Effector memory CD4-positive, alpha-beta T cell (primary cell): Measurements from ENCODE around the gene ELSPBP1.

Experiments used
- DNase-seq, 3 donors: peaks; one replicate each; pipeline ENCODE4 v3.0.0-alpha.2; 2020
- H3K27ac ChIP-seq: 2 replicates; pipeline ENCODE4 v1.7.0; 2013; ENCODE audit warnings: mild to moderate bottlenecking, low read length, moderate library complexity; ENCODE audit not compliant: insufficient read depth, poor library complexity, severe bottlenecking
- H3K27me3 ChIP-seq: replicated peaks from 2 replicates; pipeline ENCODE4 v1.7.0; 2013; ENCODE audit warnings: mild to moderate bottlenecking, low read length; ENCODE audit not compliant: insufficient read depth, control insufficient read depth, poor library complexity, severe bottlenecking
- H3K36me3 ChIP-seq: 2 replicates; pipeline ENCODE4 v1.7.0; 2013; ENCODE audit warnings: mild to moderate bottlenecking, low read length, moderate library complexity; ENCODE audit not compliant: control insufficient read depth, insufficient read depth
- H3K4me1 ChIP-seq: 2 replicates; pipeline ENCODE4 v1.7.0; 2013; ENCODE audit warnings: low read length, mild to moderate bottlenecking; ENCODE audit not compliant: control insufficient read depth, insufficient read depth, poor library complexity, severe bottlenecking
- H3K4me3 ChIP-seq: 2 replicates; pipeline ENCODE4 v1.7.0; 2013; ENCODE audit warnings: low read length, low read depth, mild to moderate bottlenecking; ENCODE audit not compliant: insufficient read depth, poor library complexity, severe bottlenecking
- H3K9me3 ChIP-seq: 2 replicates; pipeline ENCODE4 v1.7.0; 2013; ENCODE audit warnings: mild to moderate bottlenecking, low read length, moderate library complexity; ENCODE audit not compliant: control insufficient read depth

ELSPBP1 gene

DNA sequence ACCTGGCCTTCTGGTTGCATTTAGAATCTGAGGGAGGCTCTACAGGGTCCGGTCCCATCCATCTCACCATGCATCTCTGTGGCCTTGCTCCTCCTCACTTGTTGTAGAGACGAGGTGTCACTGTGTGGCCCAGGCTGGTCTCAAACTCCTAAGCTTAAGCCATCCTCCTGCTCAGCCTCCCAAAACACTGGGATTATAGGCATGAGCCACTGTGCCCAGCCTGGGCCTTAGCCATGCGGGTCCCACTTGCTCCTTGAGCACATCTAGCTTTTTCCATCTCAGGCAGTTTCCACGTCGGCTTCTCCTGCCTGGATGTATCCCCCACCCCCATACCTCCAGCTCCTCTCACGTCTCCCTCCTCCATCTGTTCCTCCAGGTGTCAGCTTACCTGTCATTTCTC, 9.8 kb downstream of the ELSPBP1 start:
- H3K27me3 ChIP-seq = peaks cover 4% of the 10 kb centered on the region
- no peaks in the 10 kb centered on the region for H3K4me1 ChIP-seq
- no peaks in the 10 kb centered on the region for H3K9me3 ChIP-seq
- no peak overlapping the region for H3K4me3 ChIP-seq
- DNase-seq = no peak
- no peaks in the 10 kb centered on the region for H3K36me3 ChIP-seq
- no peak overlapping the region for H3K27ac ChIP-seq

DNA sequence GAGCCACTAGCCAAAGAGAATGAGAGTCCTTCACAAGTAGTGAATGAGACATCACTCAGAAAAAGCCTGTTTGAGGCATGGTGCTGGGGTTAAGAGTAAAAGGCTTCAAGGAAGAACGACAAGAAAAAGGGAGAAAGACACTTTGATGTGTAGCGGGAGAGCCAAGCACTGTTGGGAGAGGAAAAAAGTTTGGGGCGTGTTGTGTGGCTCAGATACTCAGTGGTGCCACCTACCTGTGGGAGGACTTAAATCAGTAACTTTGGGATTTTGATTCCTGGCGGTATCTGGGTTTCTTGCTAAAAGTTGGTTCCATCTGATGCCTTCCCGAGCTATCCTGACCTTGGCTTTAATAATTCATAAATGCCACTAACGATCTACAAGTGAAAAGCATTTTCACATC, 12.3 kb downstream of the ELSPBP1 start:
- DNase-seq = no peak
- no peaks in the 10 kb centered on the region for H3K9me3 ChIP-seq

DNA sequence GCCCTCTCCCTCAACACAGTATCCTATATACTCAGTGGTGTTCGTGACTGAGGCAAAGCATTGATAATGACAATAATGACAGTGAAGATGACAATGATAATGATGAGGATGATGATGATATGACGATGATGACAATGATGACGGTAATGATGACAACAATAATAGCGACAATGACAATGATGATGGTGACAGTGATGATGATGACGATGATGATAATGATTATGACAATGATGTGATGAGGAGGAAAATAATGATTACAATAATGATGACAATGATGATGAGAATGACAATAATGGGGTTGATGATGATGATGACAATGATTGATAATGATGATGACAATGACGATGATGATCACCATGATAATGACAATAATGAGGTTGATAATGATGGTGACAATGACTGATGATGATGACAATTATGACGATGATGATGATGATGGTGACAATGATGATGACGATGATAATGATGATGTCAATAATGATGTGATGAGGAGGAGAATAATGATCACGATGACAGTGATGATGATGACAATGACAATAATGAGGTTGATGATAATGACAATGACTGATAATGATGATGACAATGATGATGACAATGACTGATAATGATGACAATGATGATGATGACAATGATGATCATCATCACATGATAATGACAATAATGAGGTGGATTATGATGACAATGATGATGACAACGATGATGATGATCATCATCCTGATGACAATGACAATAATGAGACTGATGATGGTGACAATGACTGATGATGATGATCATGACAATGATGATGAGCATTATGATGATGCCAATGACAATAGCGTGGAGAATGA, 16.7 kb downstream of the ELSPBP1 start:
- Histone ChIP-seq H3K27me3 (peaks cover 4% of the 10 kb centered on the region), H3K27ac (no peak overlapping the region), H3K9me3 (no peaks in the 10 kb centered on the region), H3K36me3 (no peaks in the 10 kb centered on the region), H3K4me3 (no peak overlapping the region), H3K4me1 (no peaks in the 10 kb centered on the region)
- DNase-seq = no peak

More for the DNA sequence above, 12.3 kb downstream of the ELSPBP1 start:
- Histone ChIP-seq H3K36me3 (no peaks in the 10 kb centered on the region), H3K4me3 (no peak overlapping the region), H3K4me1 (no peaks in the 10 kb centered on the region), H3K27ac (no peak overlapping the region), H3K27me3 (peaks cover 4% of the 10 kb centered on the region)

DNA sequence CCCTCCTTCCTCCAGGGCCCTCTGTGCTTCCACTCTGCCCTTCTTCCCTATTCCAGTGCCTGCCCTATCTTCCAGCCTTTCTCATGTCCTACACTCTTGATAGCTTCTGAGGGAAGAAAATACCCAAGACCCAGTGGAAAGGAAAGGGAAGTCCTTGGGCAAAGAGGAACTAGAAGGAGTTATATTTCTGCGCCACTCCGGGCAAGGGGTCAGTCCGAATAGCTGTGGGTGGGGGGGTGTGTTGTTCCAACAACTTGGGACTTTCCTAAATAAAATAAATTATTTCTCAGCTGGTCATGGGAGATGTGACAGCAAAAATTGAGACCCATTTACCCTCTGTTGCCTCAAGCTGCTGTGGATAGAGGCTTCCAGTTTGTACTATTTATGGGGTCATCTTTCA, 26.3 kb downstream of the ELSPBP1 start:
- no peak overlapping the region for H3K27ac ChIP-seq
- no peak for DNase-seq
- no peak overlapping the region for H3K4me3 ChIP-seq
- no peaks in the 10 kb centered on the region for H3K9me3 ChIP-seq
- H3K36me3 ChIP-seq = no peaks in the 10 kb centered on the region
- no peaks in the 10 kb centered on the region for H3K27me3 ChIP-seq
- H3K4me1 ChIP-seq = no peaks in the 10 kb centered on the region

DNA sequence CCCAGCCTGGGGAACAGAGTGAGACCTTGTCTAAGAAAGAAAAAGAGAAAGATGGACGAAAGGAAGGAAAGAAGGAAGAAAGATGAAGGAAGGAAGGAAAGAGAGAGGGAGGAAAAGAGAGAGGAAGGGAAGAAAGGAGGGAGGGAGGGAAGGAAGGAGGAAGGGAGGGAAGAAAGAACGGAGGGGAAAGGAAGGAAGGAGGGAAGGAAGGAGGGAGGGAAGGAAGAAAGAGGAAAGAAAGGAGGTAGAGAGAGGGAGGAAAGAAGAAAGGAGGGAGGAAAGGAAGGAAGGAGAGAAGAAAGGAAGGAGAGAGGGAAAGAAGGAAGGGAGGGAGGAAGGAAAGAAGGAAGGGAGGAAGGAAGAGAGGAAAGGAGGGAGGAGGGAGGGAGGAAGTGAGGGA, 28.6 kb downstream of the ELSPBP1 start:
- Histone ChIP-seq H3K9me3 (no peaks in the 10 kb centered on the region), H3K4me1 (no peaks in the 10 kb centered on the region), H3K27me3 (no peaks in the 10 kb centered on the region), H3K36me3 (no peaks in the 10 kb centered on the region), H3K27ac (no peak overlapping the region), H3K4me3 (no peak overlapping the region)
- DNase-seq = no peak

DNA sequence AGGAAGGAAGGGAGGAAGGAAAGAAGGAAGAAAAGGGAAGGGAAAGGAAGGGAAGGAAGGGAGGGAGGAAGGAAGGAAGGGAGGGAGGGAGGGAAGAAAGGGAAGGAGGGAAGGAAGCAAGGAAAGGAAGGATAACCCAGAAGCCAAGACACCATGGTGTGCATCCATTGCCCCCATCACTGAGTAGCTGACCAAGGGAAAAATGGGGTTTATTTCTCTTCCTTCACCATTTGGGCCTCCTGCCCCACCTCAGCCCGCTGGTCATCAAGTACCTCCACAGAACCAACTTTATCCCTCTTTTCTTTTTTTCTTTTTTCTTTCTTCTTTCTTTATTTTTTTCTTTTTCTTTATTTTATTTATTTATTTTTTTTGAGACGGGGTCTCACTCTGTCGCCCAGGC, 29.1 kb downstream of the ELSPBP1 start:
- H3K27ac ChIP-seq = no peak overlapping the region
- no peak for DNase-seq
- H3K9me3 ChIP-seq = no peaks in the 10 kb centered on the region
- H3K4me3 ChIP-seq = no peak overlapping the region
- no peaks in the 10 kb centered on the region for H3K27me3 ChIP-seq
- no peaks in the 10 kb centered on the region for H3K4me1 ChIP-seq
- no peaks in the 10 kb centered on the region for H3K36me3 ChIP-seq

DNA sequence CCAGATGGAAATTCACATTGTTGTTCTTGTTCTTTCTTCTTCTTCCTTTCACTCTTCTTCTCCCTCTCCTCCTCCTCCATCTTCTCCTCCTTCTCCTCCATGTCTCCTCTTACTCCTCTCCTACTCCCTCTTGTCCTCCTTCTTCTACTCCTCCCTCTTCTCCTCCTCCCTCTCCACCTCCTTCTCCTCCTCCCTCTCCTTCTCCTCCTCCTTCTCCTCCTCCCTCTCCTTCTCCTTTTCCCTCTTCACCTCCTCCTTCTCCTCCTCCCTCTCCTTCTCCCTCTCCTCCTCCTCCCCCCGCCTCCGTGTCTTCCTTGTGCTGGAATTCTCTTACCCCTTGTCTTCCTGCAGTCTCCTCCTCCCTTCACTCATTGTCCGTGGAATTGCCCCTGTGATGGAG, 31.0 kb downstream of the ELSPBP1 start:
- H3K4me1 ChIP-seq = no peaks in the 10 kb centered on the region
- H3K36me3 ChIP-seq = no peaks in the 10 kb centered on the region
- no peaks in the 10 kb centered on the region for H3K27me3 ChIP-seq
- no peak overlapping the region for H3K4me3 ChIP-seq
- no peak for DNase-seq
- no peak overlapping the region for H3K27ac ChIP-seq
- H3K9me3 ChIP-seq = no peaks in the 10 kb centered on the region

DNA sequence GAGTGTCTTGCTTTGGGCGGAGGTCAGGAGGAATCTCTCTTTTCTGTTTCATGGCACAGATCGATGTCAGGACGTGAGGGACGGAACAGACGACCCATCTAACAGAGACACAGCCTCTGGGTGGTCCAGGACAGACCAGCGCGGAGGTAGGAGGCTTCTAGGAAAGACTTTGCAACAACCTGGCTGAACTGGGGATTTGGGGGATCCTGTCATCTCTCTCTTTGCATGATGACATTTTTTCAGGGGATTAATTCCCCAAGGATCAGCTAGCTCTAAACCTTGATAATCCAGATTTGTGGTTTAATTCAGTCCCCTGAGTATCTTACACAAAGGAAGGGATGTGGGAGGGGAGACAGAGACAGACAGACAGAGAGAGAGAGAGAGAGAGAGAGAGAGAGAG, 35.0 kb downstream of the ELSPBP1 start:
- H3K9me3 ChIP-seq = no peaks in the 10 kb centered on the region
- no peak overlapping the region for H3K27ac ChIP-seq
- H3K27me3 ChIP-seq = no peaks in the 10 kb centered on the region
- H3K36me3 ChIP-seq = no peaks in the 10 kb centered on the region
- H3K4me3 ChIP-seq = no peak overlapping the region
- no peak for DNase-seq
- no peaks in the 10 kb centered on the region for H3K4me1 ChIP-seq

DNA sequence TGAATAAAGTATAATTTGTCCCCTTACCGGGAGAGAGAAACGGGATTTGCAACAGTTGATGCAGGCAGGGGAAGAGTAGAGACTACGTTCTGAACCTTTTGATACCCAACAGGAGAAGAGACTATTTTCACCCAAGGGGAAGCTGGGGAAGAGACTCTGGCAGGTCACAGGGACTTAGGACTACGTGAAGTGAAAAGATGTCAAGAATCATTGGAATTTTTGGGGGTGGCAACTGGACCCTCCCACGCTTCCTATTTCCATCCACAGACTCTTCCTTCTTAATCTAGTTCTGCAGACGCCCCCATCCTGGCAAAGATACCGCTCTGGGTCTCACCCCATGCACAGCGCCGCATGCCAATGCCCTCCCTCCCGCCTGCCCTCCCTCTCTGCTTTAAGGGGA, 35.6 kb downstream of the ELSPBP1 start:
- Histone ChIP-seq H3K36me3 (no peaks in the 10 kb centered on the region), H3K4me1 (no peaks in the 10 kb centered on the region), H3K27ac (no peak overlapping the region), H3K27me3 (no peaks in the 10 kb centered on the region), H3K9me3 (no peaks in the 10 kb centered on the region), H3K4me3 (no peak overlapping the region)
- no peak for DNase-seq

DNA sequence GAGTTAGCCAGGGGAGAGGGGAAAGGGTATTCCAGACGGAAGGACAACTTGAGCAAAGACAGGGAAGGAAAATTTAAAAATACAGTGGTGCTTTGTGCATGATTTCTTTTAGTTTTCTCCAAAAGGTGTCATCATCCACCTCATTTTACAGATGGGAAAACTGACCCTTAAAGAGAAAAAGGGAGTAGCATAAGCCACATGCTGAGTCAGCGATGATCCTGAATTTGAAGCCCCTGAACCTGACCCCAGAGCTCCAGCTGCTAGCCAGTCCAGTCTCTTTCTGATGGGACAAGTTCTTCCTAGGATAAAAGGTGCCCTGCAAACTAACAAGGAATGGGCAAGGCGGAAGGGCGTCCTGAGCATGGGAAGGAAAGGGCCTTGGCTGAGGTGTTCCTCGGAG, 39.2 kb downstream of the ELSPBP1 start:
- no peak for DNase-seq
- H3K36me3 ChIP-seq = no peaks in the 10 kb centered on the region
- H3K27me3 ChIP-seq = no peaks in the 10 kb centered on the region
- no peaks in the 10 kb centered on the region for H3K4me1 ChIP-seq
- peaks cover 5% of the 10 kb centered on the region for H3K9me3 ChIP-seq
- no peak overlapping the region for H3K27ac ChIP-seq
- no peak overlapping the region for H3K4me3 ChIP-seq
